HepG2 (cell line): ENCODE measurements around the gene SLC10A1. TPM values are rescaled to one million over a fixed set of nuclear protein-coding genes. Genes with fewer than 3 reads are reported as not detected.

Source experiments
- ARNT ChIP-seq: fragments of 450-650 bp; IDR thresholded peaks from 2 replicates; pipeline ENCODE4 v1.6.1; 2017
- CEBPG ChIP-seq: IDR thresholded peaks from 2 replicates; pipeline ENCODE4 v1.6.1; 2016
- CHCHD3 ChIP-seq: sonication (generic); formaldehyde crosslinking; IDR thresholded peaks from 2 replicates; pipeline ENCODE4 v1.8.0; 2022; ENCODE audit warnings: mild to moderate bottlenecking, missing genetic modification reagents, moderate library complexity
- ELF3 ChIP-seq: IDR thresholded peaks from 2 replicates; pipeline ENCODE4 v1.6.1; 2016; ENCODE audit warnings: missing genetic modification reagents, missing compliant biosample characterization
- FLYWCH1 ChIP-seq: sonication (generic); formaldehyde crosslinking; IDR thresholded peaks from 2 replicates; pipeline ENCODE4 v1.8.1; 2023; ENCODE audit warnings: mild to moderate bottlenecking, missing genetic modification reagents
- GATA4 ChIP-seq: sonication (generic); IDR thresholded peaks from 2 replicates; pipeline ENCODE4 v1.6.1; 2016; ENCODE audit warnings: antibody characterized with exemption, low read depth, borderline replicate concordance
- HDAC6 ChIP-seq: fragments of 200-600 bp; sonication (generic); IDR thresholded peaks from 2 replicates; pipeline ENCODE4 v1.7.0; 2017; ENCODE audit warnings: mild to moderate bottlenecking, antibody characterized with exemption, low read length, low read depth
- NR2F1 ChIP-seq, 2 experiments: fragments of 450-650 bp in 1 of 2; formaldehyde crosslinking in 1 of 2; IDR thresholded peaks; 2 replicates each; pipeline versions ENCODE4 v1.5.0 to v1.6.1; 2016 to 2020; ENCODE audit warnings: mild to moderate bottlenecking in 1 of 2, missing compliant biosample characterization in 1 of 2, missing genetic modification reagents in 1 of 2, moderate library complexity in 1 of 2
- RAD21 ChIP-seq: fragments of 450-650 bp; formaldehyde crosslinking; IDR thresholded peaks from 2 replicates; pipeline ENCODE4 v1.5.0; 2020; ENCODE audit warnings: mild to moderate bottlenecking
- SKI ChIP-seq: fragments of 450-650 bp; IDR thresholded peaks from one replicate; pipeline ENCODE4 v1.6.1; 2018; ENCODE audit warnings: mild to moderate bottlenecking; ENCODE audit not compliant: partially characterized antibody
- SRSF1 ChIP-seq: fragments of 200-400 bp; formaldehyde crosslinking; optimal IDR thresholded peaks from 2 replicates; pipeline ENCODE3; 2017; ENCODE audit warnings: mild to moderate bottlenecking, low read depth, low read length, moderate library complexity
- THRA ChIP-seq: sonication (generic); formaldehyde crosslinking; IDR thresholded peaks from 2 replicates; pipeline ENCODE4 v1.4.0; 2020; ENCODE audit warnings: missing genetic modification reagents, borderline replicate concordance
- WIZ ChIP-seq: sonication (generic); formaldehyde crosslinking; IDR thresholded peaks from 2 replicates; pipeline ENCODE4 v1.5.1; 2020; ENCODE audit warnings: mild to moderate bottlenecking, missing genetic modification reagents
- ZFP36L1 ChIP-seq: sonication (generic); formaldehyde crosslinking; IDR thresholded peaks from 2 replicates; pipeline ENCODE4 v1.8.0; 2022; ENCODE audit warnings: mild to moderate bottlenecking, missing genetic modification reagents, moderate library complexity
- ZMYM4 ChIP-seq: sonication (generic); formaldehyde crosslinking; IDR thresholded peaks from 2 replicates; pipeline ENCODE4 v1.8.1; 2023; ENCODE audit warnings: mild to moderate bottlenecking, missing genetic modification reagents
- ZNF33A ChIP-seq: sonication (generic); formaldehyde crosslinking; IDR thresholded peaks from 2 replicates; pipeline ENCODE4 v1.5.1; 2020; ENCODE audit warnings: missing genetic modification reagents, mild to moderate bottlenecking, moderate library complexity, borderline replicate concordance
- ZNF33B ChIP-seq: sonication (generic); formaldehyde crosslinking; IDR thresholded peaks from 2 replicates; pipeline ENCODE4 v1.5.1; 2020; ENCODE audit warnings: mild to moderate bottlenecking, missing genetic modification reagents
- ZNF382 ChIP-seq: sonication (generic); formaldehyde crosslinking; IDR thresholded peaks from 2 replicates; pipeline ENCODE4 v1.5.0; 2020; ENCODE audit warnings: missing genetic modification reagents, mild to moderate bottlenecking, borderline replicate concordance
- polyA plus RNA-seq, 8 experiments: library from polyadenylated mRNA; depleted of rRNA in 3 of 8; stranded (reverse) in 7 of 8; unstranded in 1 of 8; fragments of >200 nt; fragmentation: Illumina TruSeq in 4 of 8; extraction: Trizol in 4 of 8; gene quantifications; 2 replicates each; pipeline versions ENCODE4 v1.2.1 to v1.2.3, GENCODE V29; 2011 to 2016; ENCODE audit warnings: low read depth in 4 of 8, missing spikeins in 1 of 8, mixed read lengths in 1 of 8; ENCODE audit not compliant: insufficient read depth in 1 of 8
- total RNA-seq, 5 experiments: library from RNA; depleted of rRNA; stranded (reverse); fragments of >200 nt; fragmentation: Illumina TruSeq; extraction: Trizol; gene quantifications; 2 replicates each; pipeline ENCODE4 v1.2.3, GENCODE V29; 2016; ENCODE audit warnings: low read depth in 1 of 5
- TF ChIP-seq, protein P1 (sequence below): sonication (generic); formaldehyde crosslinking; IDR thresholded peaks from 2 replicates; pipeline ENCODE4 v1.5.1; 2020; ENCODE audit warnings: mild to moderate bottlenecking, missing genetic modification reagents, borderline replicate concordance
- TF ChIP-seq, protein P2 (sequence below): sonication (generic); formaldehyde crosslinking; IDR thresholded peaks from 2 replicates; pipeline ENCODE4 v1.5.0; 2020; ENCODE audit warnings: missing genetic modification reagents, mild to moderate bottlenecking, borderline replicate concordance
- TF ChIP-seq, protein P3 (sequence below): sonication (generic); formaldehyde crosslinking; conservative IDR thresholded peaks from 2 replicates; pipeline ENCODE4 v1.4.0; 2020; ENCODE audit warnings: missing genetic modification reagents

Gene SLC10A1
- total and polyA plus RNA-seq, 2 of the 13 experiments (the other 11 are each of a cell fraction or from before 2014, with no cell fraction given), result 0.17 TPM; not detected in 1

DNA sequence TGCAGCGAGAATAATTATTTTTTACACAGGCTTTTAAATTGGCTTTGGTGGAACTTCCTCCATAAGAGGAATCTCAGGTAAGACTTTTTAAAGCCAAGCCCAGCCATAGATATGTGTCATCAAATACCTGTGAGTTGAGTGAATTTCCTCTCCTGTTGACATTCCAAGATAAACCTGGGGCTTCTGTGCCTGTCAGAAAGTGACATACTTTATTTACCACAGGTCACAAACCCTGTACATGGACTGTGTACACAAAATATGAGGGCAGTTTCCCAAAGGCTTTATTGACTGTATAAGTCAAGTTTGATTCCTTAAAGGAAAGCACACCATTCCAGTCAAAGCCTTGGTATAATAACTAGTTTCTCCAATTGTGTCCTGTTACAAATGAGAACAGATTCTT lies 56.0 kb downstream of the SLC10A1 start (continued):
- TF ChIP-seq, protein P1, sequence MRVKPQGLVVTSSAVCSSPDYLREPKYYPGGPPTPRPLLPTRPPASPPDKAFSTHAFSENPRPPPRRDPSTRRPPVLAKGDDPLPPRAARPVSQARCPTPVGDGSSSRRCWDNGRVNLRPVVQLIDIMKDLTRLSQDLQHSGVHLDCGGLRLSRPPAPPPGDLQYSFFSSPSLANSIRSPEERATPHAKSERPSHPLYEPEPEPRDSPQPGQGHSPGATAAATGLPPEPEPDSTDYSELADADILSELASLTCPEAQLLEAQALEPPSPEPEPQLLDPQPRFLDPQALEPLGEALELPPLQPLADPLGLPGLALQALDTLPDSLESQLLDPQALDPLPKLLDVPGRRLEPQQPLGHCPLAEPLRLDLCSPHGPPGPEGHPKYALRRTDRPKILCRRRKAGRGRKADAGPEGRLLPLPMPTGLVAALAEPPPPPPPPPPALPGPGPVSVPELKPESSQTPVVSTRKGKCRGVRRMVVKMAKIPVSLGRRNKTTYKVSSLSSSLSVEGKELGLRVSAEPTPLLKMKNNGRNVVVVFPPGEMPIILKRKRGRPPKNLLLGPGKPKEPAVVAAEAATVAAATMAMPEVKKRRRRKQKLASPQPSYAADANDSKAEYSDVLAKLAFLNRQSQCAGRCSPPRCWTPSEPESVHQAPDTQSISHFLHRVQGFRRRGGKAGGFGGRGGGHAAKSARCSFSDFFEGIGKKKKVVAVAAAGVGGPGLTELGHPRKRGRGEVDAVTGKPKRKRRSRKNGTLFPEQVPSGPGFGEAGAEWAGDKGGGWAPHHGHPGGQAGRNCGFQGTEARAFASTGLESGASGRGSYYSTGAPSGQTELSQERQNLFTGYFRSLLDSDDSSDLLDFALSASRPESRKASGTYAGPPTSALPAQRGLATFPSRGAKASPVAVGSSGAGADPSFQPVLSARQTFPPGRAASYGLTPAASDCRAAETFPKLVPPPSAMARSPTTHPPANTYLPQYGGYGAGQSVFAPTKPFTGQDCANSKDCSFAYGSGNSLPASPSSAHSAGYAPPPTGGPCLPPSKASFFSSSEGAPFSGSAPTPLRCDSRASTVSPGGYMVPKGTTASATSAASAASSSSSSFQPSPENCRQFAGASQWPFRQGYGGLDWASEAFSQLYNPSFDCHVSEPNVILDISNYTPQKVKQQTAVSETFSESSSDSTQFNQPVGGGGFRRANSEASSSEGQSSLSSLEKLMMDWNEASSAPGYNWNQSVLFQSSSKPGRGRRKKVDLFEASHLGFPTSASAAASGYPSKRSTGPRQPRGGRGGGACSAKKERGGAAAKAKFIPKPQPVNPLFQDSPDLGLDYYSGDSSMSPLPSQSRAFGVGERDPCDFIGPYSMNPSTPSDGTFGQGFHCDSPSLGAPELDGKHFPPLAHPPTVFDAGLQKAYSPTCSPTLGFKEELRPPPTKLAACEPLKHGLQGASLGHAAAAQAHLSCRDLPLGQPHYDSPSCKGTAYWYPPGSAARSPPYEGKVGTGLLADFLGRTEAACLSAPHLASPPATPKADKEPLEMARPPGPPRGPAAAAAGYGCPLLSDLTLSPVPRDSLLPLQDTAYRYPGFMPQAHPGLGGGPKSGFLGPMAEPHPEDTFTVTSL (CRISPR knock-in tag), result peak; percentile 77; the same call in 1 of the 2 replicates
- TF ChIP-seq THRA (CRISPR knock-in tag) (no peak), ZNF33A (CRISPR knock-in tag) (peak; percentile 18; the same call in 1 of the 2 replicates), SRSF1 (no peak), ZFP36L1 (CRISPR knock-in tag) (no peak), ZNF382 (no peak), SKI (no peak), ZMYM4 (peak; percentile 37; the same call in 1 of the 2 replicates), NR2F1 (CRISPR knock-in tag; IDR thresholded peaks at IDR 0.05) (0 out of 4 replicates have a peak, but pooled peaks of 1 of the 2 experiments have one; percentile 7), CEBPG (CRISPR knock-in tag) (no peak), ARNT (no peak), HDAC6 (no peak), RAD21 (CRISPR knock-in tag) (no peak), ELF3 (peak; percentile 35; the same call in 1 of the 2 replicates), ZNF33B (CRISPR knock-in tag) (no peak), WIZ (CRISPR knock-in tag) (no peak), GATA4 (no peak; the same call in 1 of the 2 replicates), FLYWCH1 (CRISPR knock-in tag) (no peak), CHCHD3 (CRISPR knock-in tag) (no peak)
- TF ChIP-seq, protein P2, sequence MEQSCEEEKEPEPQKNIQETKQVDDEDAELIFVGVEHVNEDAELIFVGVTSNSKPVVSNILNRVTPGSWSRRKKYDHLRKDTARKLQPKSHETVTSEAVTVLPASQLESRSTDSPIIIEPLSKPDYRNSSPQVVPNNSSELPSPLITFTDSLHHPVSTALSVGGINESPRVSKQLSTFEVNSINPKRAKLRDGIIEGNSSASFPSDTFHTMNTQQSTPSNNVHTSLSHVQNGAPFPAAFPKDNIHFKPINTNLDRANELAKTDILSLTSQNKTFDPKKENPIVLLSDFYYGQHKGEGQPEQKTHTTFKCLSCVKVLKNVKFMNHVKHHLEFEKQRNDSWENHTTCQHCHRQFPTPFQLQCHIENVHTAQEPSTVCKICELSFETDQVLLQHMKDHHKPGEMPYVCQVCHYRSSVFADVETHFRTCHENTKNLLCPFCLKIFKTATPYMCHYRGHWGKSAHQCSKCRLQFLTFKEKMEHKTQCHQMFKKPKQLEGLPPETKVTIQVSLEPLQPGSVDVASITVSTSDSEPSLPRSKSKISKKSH (CRISPR knock-in tag), result no peak
- TF ChIP-seq, protein P3, sequence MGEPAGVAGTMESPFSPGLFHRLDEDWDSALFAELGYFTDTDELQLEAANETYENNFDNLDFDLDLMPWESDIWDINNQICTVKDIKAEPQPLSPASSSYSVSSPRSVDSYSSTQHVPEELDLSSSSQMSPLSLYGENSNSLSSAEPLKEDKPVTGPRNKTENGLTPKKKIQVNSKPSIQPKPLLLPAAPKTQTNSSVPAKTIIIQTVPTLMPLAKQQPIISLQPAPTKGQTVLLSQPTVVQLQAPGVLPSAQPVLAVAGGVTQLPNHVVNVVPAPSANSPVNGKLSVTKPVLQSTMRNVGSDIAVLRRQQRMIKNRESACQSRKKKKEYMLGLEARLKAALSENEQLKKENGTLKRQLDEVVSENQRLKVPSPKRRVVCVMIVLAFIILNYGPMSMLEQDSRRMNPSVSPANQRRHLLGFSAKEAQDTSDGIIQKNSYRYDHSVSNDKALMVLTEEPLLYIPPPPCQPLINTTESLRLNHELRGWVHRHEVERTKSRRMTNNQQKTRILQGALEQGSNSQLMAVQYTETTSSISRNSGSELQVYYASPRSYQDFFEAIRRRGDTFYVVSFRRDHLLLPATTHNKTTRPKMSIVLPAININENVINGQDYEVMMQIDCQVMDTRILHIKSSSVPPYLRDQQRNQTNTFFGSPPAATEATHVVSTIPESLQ (CRISPR knock-in tag), result no peak
